Measurements from ENCODE around the gene GBF1.
"Not testable (repeated sequence)": the region's sequence is repeated elsewhere in the genome, so short reads cannot be mapped to it uniquely, and the experiment has no call there.

The GBF1 gene

GRCh38 chr10:102275343-102275742, 30.0 kb downstream of the GBF1 start:
- DNase-seq, result no peak

- no peak for DNase-seq
Observed at GRCh38 chr10:102279104-102279503, 33.8 kb downstream of the GBF1 start.

- peak; percentile 48 for DNase-seq
Observed at GRCh38 chr10:102280397-102281101, 35.2 kb downstream of the GBF1 start.

GRCh38 chr10:102281102-102281487, 35.8 kb downstream of the GBF1 start:
- DNase-seq, result peak; percentile 19

- no peak for DNase-seq
Observed at GRCh38 chr10:102283488-102283887, 38.2 kb downstream of the GBF1 start.

GRCh38 chr10:102283890-102284289, 38.6 kb downstream of the GBF1 start:
- no peak for DNase-seq

- DNase-seq, result no peak
Observed at GRCh38 chr10:102284531-102284930, 39.2 kb downstream of the GBF1 start.

- DNase-seq, result no peak
Observed at GRCh38 chr10:102285133-102285532, 39.8 kb downstream of the GBF1 start.

GRCh38 chr10:102286216-102286615, 40.9 kb downstream of the GBF1 start:
- no peak for DNase-seq

- no peak for DNase-seq
Observed at GRCh38 chr10:102287538-102287937, 42.2 kb downstream of the GBF1 start.

GRCh38 chr10:102287991-102288390, 42.7 kb downstream of the GBF1 start:
- DNase-seq, result no peak

- DNase-seq, result no peak
Observed at GRCh38 chr10:102289356-102289755, 44.0 kb downstream of the GBF1 start.

GRCh38 chr10:102289840-102290239, 44.5 kb downstream of the GBF1 start:
- no peak for DNase-seq

- no peak for DNase-seq
Observed at GRCh38 chr10:102291221-102291905, 46.0 kb downstream of the GBF1 start.

- no peak for DNase-seq
Observed at GRCh38 chr10:102297101-102297500, 51.8 kb downstream of the GBF1 start.

GRCh38 chr10:102298899-102299298, 53.6 kb downstream of the GBF1 start:
- DNase-seq, result no peak

- no peak for DNase-seq
Observed at GRCh38 chr10:102299873-102300272, 54.5 kb downstream of the GBF1 start.

- no peak for DNase-seq
Observed at GRCh38 chr10:102300278-102300843, 55.0 kb downstream of the GBF1 start.

- DNase-seq, result not testable (repeated sequence)
Observed at GRCh38 chr10:102300912-102301311, 55.6 kb downstream of the GBF1 start.

- DNase-seq, result not testable (repeated sequence)
Observed at GRCh38 chr10:102301332-102301731, 56.0 kb downstream of the GBF1 start.

GRCh38 chr10:102302611-102303010, 57.3 kb downstream of the GBF1 start:
- no peak for DNase-seq

- DNase-seq, result no peak
Observed at GRCh38 chr10:102306006-102306405, 60.7 kb downstream of the GBF1 start.

- no peak for DNase-seq
Observed at GRCh38 chr10:102306710-102307109, 61.4 kb downstream of the GBF1 start.

GRCh38 chr10:102308318-102308717, 63.0 kb downstream of the GBF1 start:
- not testable (repeated sequence) for DNase-seq

Measured in NCI-H69 (cell line).